GM21619 (cell line): ENCODE data around the gene PGBD5.

Source experiments
- ATAC-seq: cut with Tn5 transposase; IDR thresholded peaks from one replicate; pipeline ENCODE4 v1.9.1; 2021; ENCODE audit not compliant: unreplicated experiment

The PGBD5 gene

GRCh38 chr1:230398856-230399255 lies 27.3 kb downstream of the PGBD5 start:
- no peak for ATAC-seq

GRCh38 chr1:230396966-230397365 lies 29.2 kb downstream of the PGBD5 start:
- no peak for ATAC-seq

- no peak for ATAC-seq
These were observed 30.2 kb downstream of the PGBD5 start for GRCh38 chr1:230395932-230396331.

- ATAC-seq: no peak
These were observed 31.4 kb downstream of the PGBD5 start for GRCh38 chr1:230394741-230395140.

- ATAC-seq: no peak
These were observed 32.0 kb downstream of the PGBD5 start for GRCh38 chr1:230394134-230394533.

- no peak for ATAC-seq
These were observed 32.4 kb downstream of the PGBD5 start for GRCh38 chr1:230393722-230394121.

GRCh38 chr1:230392920-230393521 lies 33.1 kb downstream of the PGBD5 start:
- no peak for ATAC-seq

- no peak for ATAC-seq
These were observed 33.6 kb downstream of the PGBD5 start for GRCh38 chr1:230392536-230392909.

- no peak for ATAC-seq
These were observed 34.2 kb downstream of the PGBD5 start for GRCh38 chr1:230391776-230392535.

- ATAC-seq: no peak
These were observed 35.8 kb downstream of the PGBD5 start for GRCh38 chr1:230390371-230390770.

GRCh38 chr1:230387876-230388275 lies 38.3 kb downstream of the PGBD5 start:
- ATAC-seq: no peak

GRCh38 chr1:230387296-230387695 lies 38.8 kb downstream of the PGBD5 start:
- ATAC-seq: no peak

GRCh38 chr1:230386637-230387262 lies 39.4 kb downstream of the PGBD5 start:
- no peak for ATAC-seq

- no peak for ATAC-seq
These were observed 40.2 kb downstream of the PGBD5 start for GRCh38 chr1:230385930-230386329.

GRCh38 chr1:230385158-230385450 lies 41.0 kb downstream of the PGBD5 start:
- ATAC-seq: no peak

GRCh38 chr1:230384380-230385157 lies 41.6 kb downstream of the PGBD5 start:
- no peak for ATAC-seq

GRCh38 chr1:230383425-230383824 lies 42.7 kb downstream of the PGBD5 start:
- ATAC-seq: no peak

- ATAC-seq: no peak
These were observed 44.1 kb downstream of the PGBD5 start for GRCh38 chr1:230382001-230382491.

GRCh38 chr1:230381585-230381984 lies 44.5 kb downstream of the PGBD5 start:
- ATAC-seq: no peak

- ATAC-seq: no peak
These were observed 45.1 kb downstream of the PGBD5 start for GRCh38 chr1:230381049-230381467.

GRCh38 chr1:230379928-230380327 lies 46.2 kb downstream of the PGBD5 start:
- no peak for ATAC-seq

- no peak for ATAC-seq
These were observed 46.7 kb downstream of the PGBD5 start for GRCh38 chr1:230379462-230379861.
